ENCODE results near the gene IRS1. TPM values are rescaled to one million over a fixed set of nuclear protein-coding genes. Genes with fewer than 3 reads are reported as not detected.

IRS1 gene
- polyA plus RNA-seq, 2 of the 4 experiments (the other 2 are of a cell fraction), result 10.4 to 13.9 TPM

- WGBS (ENCODE audit: missing lambda C conversion rate), result 89% methylated on average over 1 of the region's 1 CpG
- H3K4me2 ChIP-seq, result no peak overlapping the region
- no peak overlapping the region for H3K4me3 ChIP-seq
- no peak overlapping the region for H3K27ac ChIP-seq
- FAIRE-seq (no peak), DNase-seq (ENCODE audit: low read depth in 1 of 2, low spot score in 1 of 2) (no peak), ATAC-seq (no peak)
- H3K9me3 ChIP-seq, result no peaks in the 10 kb centered on the region
- TF ChIP-seq SREBF2 (IDR thresholded peaks at IDR 0.05) (no peak), POLR2AphosphoS2 (conservative IDR thresholded peaks at IDR 0.05; ENCODE audit: low read length) (no peak), CBX8 (IDR thresholded peaks at IDR 0.05) (no peak), FOSB (CRISPR knock-in tag; IDR thresholded peaks at IDR 0.05) (no peak), SMC3 (IDR thresholded peaks at IDR 0.05) (no peak), HOXB13 (CRISPR knock-in tag; IDR thresholded peaks at IDR 0.05; ENCODE audit: low read depth) (no peak), HEYL (CRISPR knock-in tag; IDR thresholded peaks at IDR 0.05) (no peak)
- TF ChIP-seq, protein P1, sequence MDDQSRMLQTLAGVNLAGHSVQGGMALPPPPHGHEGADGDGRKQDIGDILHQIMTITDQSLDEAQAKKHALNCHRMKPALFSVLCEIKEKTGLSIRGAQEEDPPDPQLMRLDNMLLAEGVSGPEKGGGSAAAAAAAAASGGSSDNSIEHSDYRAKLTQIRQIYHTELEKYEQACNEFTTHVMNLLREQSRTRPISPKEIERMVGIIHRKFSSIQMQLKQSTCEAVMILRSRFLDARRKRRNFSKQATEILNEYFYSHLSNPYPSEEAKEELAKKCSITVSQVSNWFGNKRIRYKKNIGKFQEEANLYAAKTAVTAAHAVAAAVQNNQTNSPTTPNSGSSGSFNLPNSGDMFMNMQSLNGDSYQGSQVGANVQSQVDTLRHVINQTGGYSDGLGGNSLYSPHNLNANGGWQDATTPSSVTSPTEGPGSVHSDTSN (IDR thresholded peaks at IDR 0.05), result no peak
- CTCF ChIA-PET, result interaction anchor here (0.9 to 1.4 kb wide), 2 partner anchors 19 to 23 kb away, joined by 3 to 4 read pairs; no protein-coding TSS in a partner anchor
- POLR2A ChIA-PET, result no interaction called here
- H3K4me1 ChIP-seq, result no peaks in the 10 kb centered on the region
Observed at GRCh38 chr2:226780431-226780830, 19.2 kb downstream of the IRS1 start.

GRCh38 chr2:226777611-226778010, 22.0 kb downstream of the IRS1 start:
- POLR2A ChIA-PET, result no interaction called here
- peaks cover 7% of the 10 kb centered on the region; the same call in 1 of the 3 replicates for H3K9me3 ChIP-seq

More at GRCh38 chr2:226777611-226778010, 22.0 kb downstream of the IRS1 start:
- peaks cover 14% of the 10 kb centered on the region for H3K4me1 ChIP-seq
- H3K27ac ChIP-seq, result no peak overlapping the region
- TF ChIP-seq MAFK (IDR thresholded peaks at IDR 0.05; ENCODE audit: partially characterized antibody), result no peak
- TF ChIP-seq SMC3 (IDR thresholded peaks at IDR 0.05), result no peak
- no peak for TF ChIP-seq HEYL (CRISPR knock-in tag; IDR thresholded peaks at IDR 0.05)
- TF ChIP-seq SREBF2 (IDR thresholded peaks at IDR 0.05), result no peak
- TF ChIP-seq, protein P2, sequence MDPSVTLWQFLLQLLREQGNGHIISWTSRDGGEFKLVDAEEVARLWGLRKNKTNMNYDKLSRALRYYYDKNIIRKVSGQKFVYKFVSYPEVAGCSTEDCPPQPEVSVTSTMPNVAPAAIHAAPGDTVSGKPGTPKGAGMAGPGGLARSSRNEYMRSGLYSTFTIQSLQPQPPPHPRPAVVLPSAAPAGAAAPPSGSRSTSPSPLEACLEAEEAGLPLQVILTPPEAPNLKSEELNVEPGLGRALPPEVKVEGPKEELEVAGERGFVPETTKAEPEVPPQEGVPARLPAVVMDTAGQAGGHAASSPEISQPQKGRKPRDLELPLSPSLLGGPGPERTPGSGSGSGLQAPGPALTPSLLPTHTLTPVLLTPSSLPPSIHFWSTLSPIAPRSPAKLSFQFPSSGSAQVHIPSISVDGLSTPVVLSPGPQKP (IDR thresholded peaks at IDR 0.05; ENCODE audit: low read depth, low read length), result no peak
- TF ChIP-seq, protein P3, sequence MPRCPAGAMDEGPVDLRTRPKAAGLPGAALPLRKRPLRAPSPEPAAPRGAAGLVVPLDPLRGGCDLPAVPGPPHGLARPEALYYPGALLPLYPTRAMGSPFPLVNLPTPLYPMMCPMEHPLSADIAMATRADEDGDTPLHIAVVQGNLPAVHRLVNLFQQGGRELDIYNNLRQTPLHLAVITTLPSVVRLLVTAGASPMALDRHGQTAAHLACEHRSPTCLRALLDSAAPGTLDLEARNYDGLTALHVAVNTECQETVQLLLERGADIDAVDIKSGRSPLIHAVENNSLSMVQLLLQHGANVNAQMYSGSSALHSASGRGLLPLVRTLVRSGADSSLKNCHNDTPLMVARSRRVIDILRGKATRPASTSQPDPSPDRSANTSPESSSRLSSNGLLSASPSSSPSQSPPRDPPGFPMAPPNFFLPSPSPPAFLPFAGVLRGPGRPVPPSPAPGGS (IDR thresholded peaks at IDR 0.05), result no peak
- no peak for TF ChIP-seq HDAC2 (IDR thresholded peaks at IDR 0.05)
- TF ChIP-seq NFE2L2 (conservative IDR thresholded peaks at IDR 0.05; ENCODE audit: low read length), result no peak
- TF ChIP-seq, protein P4, sequence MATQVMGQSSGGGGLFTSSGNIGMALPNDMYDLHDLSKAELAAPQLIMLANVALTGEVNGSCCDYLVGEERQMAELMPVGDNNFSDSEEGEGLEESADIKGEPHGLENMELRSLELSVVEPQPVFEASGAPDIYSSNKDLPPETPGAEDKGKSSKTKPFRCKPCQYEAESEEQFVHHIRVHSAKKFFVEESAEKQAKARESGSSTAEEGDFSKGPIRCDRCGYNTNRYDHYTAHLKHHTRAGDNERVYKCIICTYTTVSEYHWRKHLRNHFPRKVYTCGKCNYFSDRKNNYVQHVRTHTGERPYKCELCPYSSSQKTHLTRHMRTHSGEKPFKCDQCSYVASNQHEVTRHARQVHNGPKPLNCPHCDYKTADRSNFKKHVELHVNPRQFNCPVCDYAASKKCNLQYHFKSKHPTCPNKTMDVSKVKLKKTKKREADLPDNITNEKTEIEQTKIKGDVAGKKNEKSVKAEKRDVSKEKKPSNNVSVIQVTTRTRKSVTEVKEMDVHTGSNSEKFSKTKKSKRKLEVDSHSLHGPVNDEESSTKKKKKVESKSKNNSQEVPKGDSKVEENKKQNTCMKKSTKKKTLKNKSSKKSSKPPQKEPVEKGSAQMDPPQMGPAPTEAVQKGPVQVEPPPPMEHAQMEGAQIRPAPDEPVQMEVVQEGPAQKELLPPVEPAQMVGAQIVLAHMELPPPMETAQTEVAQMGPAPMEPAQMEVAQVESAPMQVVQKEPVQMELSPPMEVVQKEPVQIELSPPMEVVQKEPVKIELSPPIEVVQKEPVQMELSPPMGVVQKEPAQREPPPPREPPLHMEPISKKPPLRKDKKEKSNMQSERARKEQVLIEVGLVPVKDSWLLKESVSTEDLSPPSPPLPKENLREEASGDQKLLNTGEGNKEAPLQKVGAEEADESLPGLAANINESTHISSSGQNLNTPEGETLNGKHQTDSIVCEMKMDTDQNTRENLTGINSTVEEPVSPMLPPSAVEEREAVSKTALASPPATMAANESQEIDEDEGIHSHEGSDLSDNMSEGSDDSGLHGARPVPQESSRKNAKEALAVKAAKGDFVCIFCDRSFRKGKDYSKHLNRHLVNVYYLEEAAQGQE (IDR thresholded peaks at IDR 0.05), result no peak
- TF ChIP-seq POLR2A (IDR thresholded peaks at IDR 0.05; ENCODE audit: low read length), result no peak
- no peak for TF ChIP-seq HOXA7 (CRISPR knock-in tag; IDR thresholded peaks at IDR 0.05)
- no peak for TF ChIP-seq CHD2 (IDR thresholded peaks at IDR 0.05; ENCODE audit: low read length, partially characterized antibody)
- TF ChIP-seq CBX2 (IDR thresholded peaks at IDR 0.05; ENCODE audit: borderline replicate concordance, low read depth), result no peak
- TF ChIP-seq RNF2 (IDR thresholded peaks at IDR 0.05; ENCODE audit: borderline replicate concordance, low read depth), result no peak
- no peak for TF ChIP-seq ZFP36 (IDR thresholded peaks at IDR 0.05; ENCODE audit: borderline replicate concordance, partially characterized antibody)
- no peak for TF ChIP-seq MYC (IDR thresholded peaks at IDR 0.05; ENCODE audit: borderline replicate concordance, low read length)
- TF ChIP-seq NPAS2 (CRISPR knock-in tag; IDR thresholded peaks at IDR 0.05; ENCODE audit: borderline replicate concordance), result no peak
- TF ChIP-seq HOXB5 (CRISPR knock-in tag; IDR thresholded peaks at IDR 0.05), result no peak
- no peak for FAIRE-seq
- CTCF ChIA-PET, result no interaction called here
- ATAC-seq, result no peak
- DNase-seq (ENCODE audit: low read depth in 1 of 2, low spot score in 1 of 2), result no peak
- 94% methylated on average over 4 of the region's 4 CpGs for WGBS (ENCODE audit: missing lambda C conversion rate)
- H3K4me3 ChIP-seq, result no peak overlapping the region
- H3K4me2 ChIP-seq, result no peak overlapping the region
